ENCODE data around the gene MT1E. TPM values are rescaled to one million over a fixed set of nuclear protein-coding genes. Genes with fewer than 3 reads are reported as not detected.
"Not testable (repeated sequence)": the region's sequence is repeated elsewhere in the genome, so short reads cannot be mapped to it uniquely, and the experiment has no call there.

Gene MT1E
- polyA plus RNA-seq, 12 donors: 11.9 to 138 (median 18.4) TPM; not detected in 1

- no peak for DNase-seq
Measured at GRCh38 chr16:56643080-56643778, 17.6 kb downstream of the MT1E start.

GRCh38 chr16:56643833-56644232 lies 18.3 kb downstream of the MT1E start:
- DNase-seq: no peak

- no peak for DNase-seq
Measured at GRCh38 chr16:56645311-56645710, 19.7 kb downstream of the MT1E start.

GRCh38 chr16:56645838-56646237 lies 20.3 kb downstream of the MT1E start:
- no peak for DNase-seq

- DNase-seq: no peak
Measured at GRCh38 chr16:56647641-56648431, 22.3 kb downstream of the MT1E start.

GRCh38 chr16:56649271-56649670 lies 23.7 kb downstream of the MT1E start:
- no peak for DNase-seq

- no peak for DNase-seq
Measured at GRCh38 chr16:56649820-56650219, 24.2 kb downstream of the MT1E start.

GRCh38 chr16:56651586-56651985 lies 26.0 kb downstream of the MT1E start, which contains the start of gene MT1B:
TSS of gene MT1B (plus strand) at chr16:56651886. CDS start at chr16:56651954, 68 bp downstream.
- no peak for DNase-seq

- no peak for DNase-seq
Measured at GRCh38 chr16:56652600-56652999, 27.0 kb downstream of the MT1E start.

GRCh38 chr16:56653218-56653617 lies 27.6 kb downstream of the MT1E start:
- DNase-seq: no peak

- no peak for DNase-seq
Measured at GRCh38 chr16:56657555-56658326, 32.2 kb downstream of the MT1E start, which contains the start of gene MT1F. TSS of gene MT1F (plus strand) at chr16:56657959. CDS start at chr16:56658059, 100 bp downstream.

- no peak for DNase-seq
Measured at GRCh38 chr16:56658327-56658875, 32.8 kb downstream of the MT1E start.

GRCh38 chr16:56662357-56663354 lies 37.1 kb downstream of the MT1E start:
- no peak for DNase-seq

GRCh38 chr16:56664506-56664905 lies 38.9 kb downstream of the MT1E start:
- no peak for DNase-seq

- DNase-seq: not testable (repeated sequence)
Measured at GRCh38 chr16:56665286-56666261, 40.0 kb downstream of the MT1E start.

GRCh38 chr16:56667581-56668571 lies 42.3 kb downstream of the MT1E start, which contains the start of gene MT1G:
TSS of gene MT1G (minus strand) at chr16:56668065. CDS start at chr16:56667993, 72 bp downstream.
- no peak for DNase-seq

- DNase-seq: no peak
Measured at GRCh38 chr16:56669005-56669839, 43.6 kb downstream of the MT1E start, which contains the start of gene MT1H. TSS of gene MT1H (plus strand) at chr16:56669814. CDS start at chr16:56669885, 71 bp downstream.
